Ureter (tissue), 1 donor: Measurements from ENCODE around the gene MUSK. TPM values are rescaled to one million over a fixed set of nuclear protein-coding genes. Genes with fewer than 3 reads are reported as not detected.

Source experiments
- total RNA-seq: library from RNA; stranded (reverse); gene quantifications from one replicate; pipeline ENCODE4 v1.2.4, GENCODE V29; 2023
- donor health status: DM: yes; HTN: yes; CAD: no.

Gene MUSK
- total RNA-seq, 1 donor from 2014 or later: not detected

Other genes with a start within 250 kb of the MUSK start
- 19.7 TPM for gene SVEP1, start 89.0 kb upstream of the MUSK start, total RNA-seq